Measurements from ENCODE around the gene ADGRG1. TPM values are rescaled to one million over a fixed set of nuclear protein-coding genes. Genes with fewer than 3 reads are reported as not detected.

ADGRG1 gene
- polyA plus RNA-seq, 1 of the 3 experiments (the other 2 are of a cell fraction) = 7.4 TPM

DNA sequence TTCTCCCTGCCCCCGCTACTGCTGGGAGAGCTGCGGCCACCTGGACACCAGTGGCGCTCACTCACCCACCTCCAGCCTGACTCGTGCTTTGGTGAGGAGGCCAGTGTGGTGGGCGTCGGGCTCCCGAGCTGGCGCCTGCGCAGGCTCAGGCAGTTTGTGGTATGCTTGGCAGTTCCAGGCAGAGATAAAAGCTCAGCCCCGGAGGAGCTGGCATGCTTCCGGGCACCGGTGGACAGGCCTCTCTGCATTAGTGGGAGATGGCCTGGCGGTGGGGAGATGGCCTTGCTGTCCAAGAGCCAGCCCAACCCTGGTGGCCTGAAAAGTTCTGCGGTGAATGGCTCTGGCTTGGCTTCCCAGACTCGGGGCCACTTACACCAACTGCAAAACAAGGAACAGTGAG lies 4.1 kb downstream of the ADGRG1 start:
- POLR2A ChIA-PET = no interaction called here
- H2AFZ ChIP-seq (ENCODE audit: low read depth) = no peak overlapping the region

DNA sequence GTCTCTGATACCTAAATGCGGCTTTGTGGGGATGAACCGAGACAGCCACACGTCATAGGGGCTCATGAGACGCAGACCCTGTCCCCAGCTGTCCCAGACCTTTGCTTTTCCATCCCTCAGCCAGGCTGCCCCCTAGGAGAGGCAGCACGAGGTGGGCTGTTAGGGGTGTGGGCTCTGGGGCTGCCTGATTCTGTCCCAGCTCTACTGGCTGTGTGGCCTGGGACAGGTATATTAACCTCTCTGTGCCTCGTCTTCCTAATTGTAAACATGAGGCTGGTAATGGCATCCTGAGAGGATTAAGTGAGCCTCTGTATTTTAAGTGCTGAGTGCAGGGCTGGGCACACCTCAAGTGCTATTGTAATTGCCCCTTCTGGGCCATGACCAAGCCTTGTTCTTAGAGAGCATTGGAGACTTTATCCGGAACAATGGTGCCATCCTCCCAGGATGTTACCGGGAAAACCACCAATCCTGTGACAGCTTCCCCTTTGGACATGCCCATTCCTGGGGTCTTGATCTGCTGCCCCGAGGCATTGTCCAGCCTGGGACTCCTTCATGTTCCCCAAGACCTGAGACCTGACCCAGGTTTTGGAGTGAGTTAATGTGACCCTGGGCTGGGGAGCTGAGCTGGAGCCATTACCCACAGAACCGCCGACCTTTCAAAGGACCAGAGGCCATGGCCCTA lies 5.1 kb downstream of the ADGRG1 start:
- Histone ChIP-seq H3K4me3 (ENCODE audit: low read depth in 2 of 2, low read length in 1 of 2) (no peak overlapping the region), H3K4me2 (peak overlapping the region; percentile 14; the same call in 1 of the 2 replicates), H3F3A (replicated peaks; ENCODE audit: insufficient read depth) (no peaks in the 10 kb centered on the region), H3K9me3 (no peaks in the 10 kb centered on the region), H2AFZ (ENCODE audit: low read depth) (no peak overlapping the region), H4K20me1 (ENCODE audit: insufficient read depth) (no peaks in the 10 kb centered on the region), H3K27ac (ENCODE audit: low read depth in 2 of 2, low read length in 1 of 2) (no peak overlapping the region), H3K36me3 (replicated peaks in 1 of 2; ENCODE audit: control insufficient read depth in 1 of 2, insufficient read depth in 2 of 2, low read length in 1 of 2) (no peaks in the 10 kb centered on the region), H3K79me2 (ENCODE audit: insufficient read depth) (no peaks in the 10 kb centered on the region), H3K9me2 (no peaks in the 10 kb centered on the region), H3K4me1 (ENCODE audit: control insufficient read depth in 1 of 2, insufficient read depth in 2 of 2, low read depth in 1 of 2, low read length in 1 of 2) (peaks cover 9 to 24% of the 10 kb centered on the region in 2 experiments; a peak in 3 of 4 replicates), H3K9ac (no peak overlapping the region), H3K27me3 (ENCODE audit: insufficient read depth) (no peaks in the 10 kb centered on the region)
- 89% methylated on average over 5 of the region's 11 CpGs for WGBS (ENCODE audit: low lambda C conversion rate)
- no peak for DNase-seq
- CTCF ChIA-PET = interaction anchor here (0.9 to 8.5 kb wide), 5 partner anchors 12 to 57 kb away, joined by 3 to 101 read pairs (median 4); no protein-coding TSS in a partner anchor
- POLR2A ChIA-PET = no interaction called here
- TF ChIP-seq, protein P1, sequence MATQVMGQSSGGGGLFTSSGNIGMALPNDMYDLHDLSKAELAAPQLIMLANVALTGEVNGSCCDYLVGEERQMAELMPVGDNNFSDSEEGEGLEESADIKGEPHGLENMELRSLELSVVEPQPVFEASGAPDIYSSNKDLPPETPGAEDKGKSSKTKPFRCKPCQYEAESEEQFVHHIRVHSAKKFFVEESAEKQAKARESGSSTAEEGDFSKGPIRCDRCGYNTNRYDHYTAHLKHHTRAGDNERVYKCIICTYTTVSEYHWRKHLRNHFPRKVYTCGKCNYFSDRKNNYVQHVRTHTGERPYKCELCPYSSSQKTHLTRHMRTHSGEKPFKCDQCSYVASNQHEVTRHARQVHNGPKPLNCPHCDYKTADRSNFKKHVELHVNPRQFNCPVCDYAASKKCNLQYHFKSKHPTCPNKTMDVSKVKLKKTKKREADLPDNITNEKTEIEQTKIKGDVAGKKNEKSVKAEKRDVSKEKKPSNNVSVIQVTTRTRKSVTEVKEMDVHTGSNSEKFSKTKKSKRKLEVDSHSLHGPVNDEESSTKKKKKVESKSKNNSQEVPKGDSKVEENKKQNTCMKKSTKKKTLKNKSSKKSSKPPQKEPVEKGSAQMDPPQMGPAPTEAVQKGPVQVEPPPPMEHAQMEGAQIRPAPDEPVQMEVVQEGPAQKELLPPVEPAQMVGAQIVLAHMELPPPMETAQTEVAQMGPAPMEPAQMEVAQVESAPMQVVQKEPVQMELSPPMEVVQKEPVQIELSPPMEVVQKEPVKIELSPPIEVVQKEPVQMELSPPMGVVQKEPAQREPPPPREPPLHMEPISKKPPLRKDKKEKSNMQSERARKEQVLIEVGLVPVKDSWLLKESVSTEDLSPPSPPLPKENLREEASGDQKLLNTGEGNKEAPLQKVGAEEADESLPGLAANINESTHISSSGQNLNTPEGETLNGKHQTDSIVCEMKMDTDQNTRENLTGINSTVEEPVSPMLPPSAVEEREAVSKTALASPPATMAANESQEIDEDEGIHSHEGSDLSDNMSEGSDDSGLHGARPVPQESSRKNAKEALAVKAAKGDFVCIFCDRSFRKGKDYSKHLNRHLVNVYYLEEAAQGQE (IDR thresholded peaks at IDR 0.05; ENCODE audit: low read depth, low read length) = no peak
- TF ChIP-seq, protein P2, sequence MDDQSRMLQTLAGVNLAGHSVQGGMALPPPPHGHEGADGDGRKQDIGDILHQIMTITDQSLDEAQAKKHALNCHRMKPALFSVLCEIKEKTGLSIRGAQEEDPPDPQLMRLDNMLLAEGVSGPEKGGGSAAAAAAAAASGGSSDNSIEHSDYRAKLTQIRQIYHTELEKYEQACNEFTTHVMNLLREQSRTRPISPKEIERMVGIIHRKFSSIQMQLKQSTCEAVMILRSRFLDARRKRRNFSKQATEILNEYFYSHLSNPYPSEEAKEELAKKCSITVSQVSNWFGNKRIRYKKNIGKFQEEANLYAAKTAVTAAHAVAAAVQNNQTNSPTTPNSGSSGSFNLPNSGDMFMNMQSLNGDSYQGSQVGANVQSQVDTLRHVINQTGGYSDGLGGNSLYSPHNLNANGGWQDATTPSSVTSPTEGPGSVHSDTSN (IDR thresholded peaks at IDR 0.05) = no peak
- TF ChIP-seq POLR2AphosphoS5 (IDR thresholded peaks at IDR 0.05; ENCODE audit: low read depth, low read length) (no peak), FOSL2 (IDR thresholded peaks at IDR 0.05; ENCODE audit: borderline replicate concordance, low read depth) (no peak), RCOR1 (IDR thresholded peaks at IDR 0.05; ENCODE audit: low read length) (no peak), NFIC (IDR thresholded peaks at IDR 0.05; ENCODE audit: borderline replicate concordance) (no peak), FOXJ3 (CRISPR knock-in tag; IDR thresholded peaks at IDR 0.05) (no peak)

More for the DNA sequence above, 4.1 kb downstream of the ADGRG1 start:
- peaks cover 19 to 31% of the 10 kb centered on the region in 2 experiments; a peak in 3 of 4 replicates for H3K4me1 ChIP-seq (ENCODE audit: control insufficient read depth in 1 of 2, insufficient read depth in 2 of 2, low read depth in 1 of 2, low read length in 1 of 2)
- H3K9me3 ChIP-seq = no peaks in the 10 kb centered on the region
- TF ChIP-seq TAF1 (IDR thresholded peaks at IDR 0.05; ENCODE audit: borderline replicate concordance, low read depth, low read length) (no peak), NFIC (IDR thresholded peaks at IDR 0.05; ENCODE audit: borderline replicate concordance) (no peak), EZH2phosphoT487 (IDR thresholded peaks at IDR 0.05; ENCODE audit: borderline replicate concordance, low read depth) (no peak), SMC3 (IDR thresholded peaks at IDR 0.05; ENCODE audit: low read depth, low read length) (no peak), TCF12 (IDR thresholded peaks at IDR 0.05) (peak; percentile 50; the same call in 1 of the 2 replicates)
- TF ChIP-seq, protein P3, sequence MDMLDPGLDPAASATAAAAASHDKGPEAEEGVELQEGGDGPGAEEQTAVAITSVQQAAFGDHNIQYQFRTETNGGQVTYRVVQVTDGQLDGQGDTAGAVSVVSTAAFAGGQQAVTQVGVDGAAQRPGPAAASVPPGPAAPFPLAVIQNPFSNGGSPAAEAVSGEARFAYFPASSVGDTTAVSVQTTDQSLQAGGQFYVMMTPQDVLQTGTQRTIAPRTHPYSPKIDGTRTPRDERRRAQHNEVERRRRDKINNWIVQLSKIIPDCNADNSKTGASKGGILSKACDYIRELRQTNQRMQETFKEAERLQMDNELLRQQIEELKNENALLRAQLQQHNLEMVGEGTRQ (IDR thresholded peaks at IDR 0.05; ENCODE audit: borderline replicate concordance, low read depth, low read length) = no peak
- TF ChIP-seq, protein P2 (IDR thresholded peaks at IDR 0.05) = no peak
- TF ChIP-seq, protein P4, sequence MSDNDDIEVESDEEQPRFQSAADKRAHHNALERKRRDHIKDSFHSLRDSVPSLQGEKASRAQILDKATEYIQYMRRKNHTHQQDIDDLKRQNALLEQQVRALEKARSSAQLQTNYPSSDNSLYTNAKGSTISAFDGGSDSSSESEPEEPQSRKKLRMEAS (IDR thresholded peaks at IDR 0.05; ENCODE audit: low read depth) = 0 out of 2 replicates have a peak, but pooled peaks have one; percentile 45
- TF ChIP-seq, protein P5, sequence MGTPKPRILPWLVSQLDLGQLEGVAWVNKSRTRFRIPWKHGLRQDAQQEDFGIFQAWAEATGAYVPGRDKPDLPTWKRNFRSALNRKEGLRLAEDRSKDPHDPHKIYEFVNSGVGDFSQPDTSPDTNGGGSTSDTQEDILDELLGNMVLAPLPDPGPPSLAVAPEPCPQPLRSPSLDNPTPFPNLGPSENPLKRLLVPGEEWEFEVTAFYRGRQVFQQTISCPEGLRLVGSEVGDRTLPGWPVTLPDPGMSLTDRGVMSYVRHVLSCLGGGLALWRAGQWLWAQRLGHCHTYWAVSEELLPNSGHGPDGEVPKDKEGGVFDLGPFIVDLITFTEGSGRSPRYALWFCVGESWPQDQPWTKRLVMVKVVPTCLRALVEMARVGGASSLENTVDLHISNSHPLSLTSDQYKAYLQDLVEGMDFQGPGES (IDR thresholded peaks at IDR 0.05; ENCODE audit: low read depth, low read length) = no peak
- TF ChIP-seq, protein P6, sequence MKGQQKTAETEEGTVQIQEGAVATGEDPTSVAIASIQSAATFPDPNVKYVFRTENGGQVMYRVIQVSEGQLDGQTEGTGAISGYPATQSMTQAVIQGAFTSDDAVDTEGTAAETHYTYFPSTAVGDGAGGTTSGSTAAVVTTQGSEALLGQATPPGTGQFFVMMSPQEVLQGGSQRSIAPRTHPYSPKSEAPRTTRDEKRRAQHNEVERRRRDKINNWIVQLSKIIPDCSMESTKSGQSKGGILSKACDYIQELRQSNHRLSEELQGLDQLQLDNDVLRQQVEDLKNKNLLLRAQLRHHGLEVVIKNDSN (IDR thresholded peaks at IDR 0.05; ENCODE audit: borderline replicate concordance, low read depth) = no peak
- no peak overlapping the region for H3K9ac ChIP-seq
- no peaks in the 10 kb centered on the region for H3K9me2 ChIP-seq
- 0 out of 4 replicates have a peak overlapping the region, but pooled peaks of 1 of the 2 experiments have one; percentile 8 for H3K27ac ChIP-seq (ENCODE audit: low read depth in 2 of 2, low read length in 1 of 2)
- no peaks in the 10 kb centered on the region for H3K27me3 ChIP-seq (ENCODE audit: insufficient read depth)
- no peak for DNase-seq
- CTCF ChIA-PET = interaction anchor here (0.9 to 8.5 kb wide), 4 partner anchors 11 to 56 kb away, joined by 3 to 101 read pairs (median 4); no protein-coding TSS in a partner anchor
- WGBS (ENCODE audit: low lambda C conversion rate) = 49% methylated on average over 10 of the region's 15 CpGs
- H3F3A ChIP-seq (replicated peaks; ENCODE audit: insufficient read depth) = peaks cover 6% of the 10 kb centered on the region
- H3K36me3 ChIP-seq (replicated peaks in 1 of 2; ENCODE audit: control insufficient read depth in 1 of 2, insufficient read depth in 2 of 2, low read length in 1 of 2) = no peaks in the 10 kb centered on the region
- 0 out of 2 replicates have a peak overlapping the region, but pooled peaks have one; percentile 52 for H3K4me2 ChIP-seq
- no peaks in the 10 kb centered on the region for H4K20me1 ChIP-seq (ENCODE audit: insufficient read depth)
- H3K79me2 ChIP-seq (ENCODE audit: insufficient read depth) = no peaks in the 10 kb centered on the region
- no peak overlapping the region for H3K4me3 ChIP-seq (ENCODE audit: low read depth in 2 of 2, low read length in 1 of 2)
